Mesenchymal stem cell (in vitro differentiated cells and primary cell): Measurements from ENCODE around the gene TGM2.

ENCODE experiments used
- DNase-seq: peaks from one replicate; pipeline ENCODE4 v3.0.0-alpha.2; 2013
- H2AFZ ChIP-seq: one replicate; pipeline ENCODE4 v1.6.1; 2013; ENCODE audit warnings: low read depth, mild to moderate bottlenecking, control low read depth, inconsistent platforms, low read length, moderate library complexity
- H2AK5ac ChIP-seq: 2 replicates; pipeline ENCODE4 v1.6.1; 2013; ENCODE audit warnings: low read length, moderate library complexity, mild to moderate bottlenecking, inconsistent platforms; ENCODE audit not compliant: severe bottlenecking
- H2BK120ac ChIP-seq: one replicate; pipeline ENCODE4 v1.6.1; 2013; ENCODE audit warnings: low read depth, mild to moderate bottlenecking, inconsistent platforms, low read length, moderate library complexity
- H2BK12ac ChIP-seq, 2 experiments: one replicate each; pipeline ENCODE4 v1.6.1; 2013; ENCODE audit warnings: inconsistent platforms in 2 of 2, low read length in 2 of 2, mild to moderate bottlenecking in 2 of 2, moderate library complexity in 2 of 2, control low read depth in 1 of 2
- H2BK15ac ChIP-seq: one replicate; pipeline ENCODE4 v1.6.1; 2013; ENCODE audit warnings: mild to moderate bottlenecking, low read depth, inconsistent platforms; ENCODE audit not compliant: poor library complexity, severe bottlenecking
- H2BK5ac ChIP-seq: 2 replicates; pipeline ENCODE4 v1.6.1; 2013; ENCODE audit warnings: low read depth, mild to moderate bottlenecking, low read length, control low read depth, inconsistent platforms; ENCODE audit not compliant: poor library complexity, severe bottlenecking
- H3K14ac ChIP-seq, 2 experiments: one replicate each; pipeline ENCODE4 v1.6.1; 2013; ENCODE audit warnings: inconsistent platforms in 2 of 2, low read length in 2 of 2, control low read depth in 1 of 2, mild to moderate bottlenecking in 1 of 2, moderate library complexity in 1 of 2
- H3K18ac ChIP-seq, 2 experiments: one replicate each; pipeline ENCODE4 v1.6.1; 2013; ENCODE audit warnings: inconsistent platforms in 2 of 2, low read length in 2 of 2, control low read depth in 1 of 2, low read depth in 1 of 2, mild to moderate bottlenecking in 1 of 2
- H3K23ac ChIP-seq, 2 experiments: one replicate each; pipeline ENCODE4 v1.6.1; 2013; ENCODE audit warnings: inconsistent platforms in 2 of 2, low read length in 2 of 2, mild to moderate bottlenecking in 2 of 2, moderate library complexity in 2 of 2, control low read depth in 1 of 2
- H3K27ac ChIP-seq: 2 replicates; pipeline ENCODE4 v1.5.1; 2013; ENCODE audit warnings: mild to moderate bottlenecking, moderate library complexity, low read length, control low read depth, inconsistent platforms; ENCODE audit not compliant: poor library complexity, severe bottlenecking
- H3K27me3 ChIP-seq, 2 experiments: 2 replicates each; pipeline versions ENCODE4 v1.6.1 to v1.7.0; 2013; ENCODE audit warnings: low read length in 2 of 2, mild to moderate bottlenecking in 2 of 2, moderate library complexity in 2 of 2, control low read depth in 1 of 2, inconsistent platforms in 1 of 2; ENCODE audit not compliant: control insufficient read depth in 1 of 2, insufficient read depth in 1 of 2
- H3K36me3 ChIP-seq, 2 experiments: 2 replicates each; pipeline versions ENCODE4 v1.6.1 to v1.7.0; 2013; ENCODE audit warnings: low read length in 2 of 2, control low read depth in 1 of 2, inconsistent platforms in 1 of 2, low read depth in 1 of 2, mild to moderate bottlenecking in 1 of 2; ENCODE audit not compliant: insufficient read depth in 2 of 2, control insufficient read depth in 1 of 2
- H3K4ac ChIP-seq, 2 experiments: one replicate each; pipeline ENCODE4 v1.6.1; 2013; ENCODE audit warnings: inconsistent platforms in 2 of 2, low read length in 2 of 2, mild to moderate bottlenecking in 2 of 2, moderate library complexity in 2 of 2, control low read depth in 1 of 2, low read depth in 1 of 2
- H3K4me1 ChIP-seq: 2 replicates; pipeline ENCODE4 v1.6.1; 2013; ENCODE audit warnings: low read depth, low read length, control low read depth; ENCODE audit not compliant: control insufficient read depth, insufficient read depth
- H3K4me2 ChIP-seq: 2 replicates; pipeline ENCODE4 v1.6.1; 2013; ENCODE audit warnings: low read length, mild to moderate bottlenecking, inconsistent platforms; ENCODE audit not compliant: poor library complexity, severe bottlenecking
- H3K4me3 ChIP-seq, 2 experiments: 2 replicates each; pipeline versions ENCODE4 v1.5.1 to v1.7.0; 2013; ENCODE audit warnings: low read length in 2 of 2, mild to moderate bottlenecking in 2 of 2, control low read depth in 1 of 2, low read depth in 1 of 2; ENCODE audit not compliant: insufficient read depth in 1 of 2
- H3K79me1 ChIP-seq: replicated peaks from 2 replicates; pipeline ENCODE4 v1.6.1; 2013; ENCODE audit warnings: mild to moderate bottlenecking, control low read depth, low read length, inconsistent platforms; ENCODE audit not compliant: poor library complexity, severe bottlenecking
- H3K9ac ChIP-seq: 2 replicates; pipeline ENCODE4 v1.7.0; 2013; ENCODE audit warnings: mild to moderate bottlenecking, low read length, moderate library complexity
- H3K9me3 ChIP-seq: 2 replicates; pipeline ENCODE4 v1.7.0; 2013; ENCODE audit warnings: mild to moderate bottlenecking, low read length; ENCODE audit not compliant: control insufficient read depth
- H4K8ac ChIP-seq: one replicate; pipeline ENCODE4 v1.6.1; 2013; ENCODE audit warnings: inconsistent platforms, mild to moderate bottlenecking, low read length, moderate library complexity
- H4K91ac ChIP-seq: one replicate; pipeline ENCODE4 v1.6.1; 2013; ENCODE audit warnings: mild to moderate bottlenecking, low read length, inconsistent platforms
- WGBS: methylation state at CpG from one replicate; pipeline ENCODE4 v1.1.7; 2013; ENCODE audit warnings: mixed read lengths; 5-methylcytosine and 5-hydroxymethylcytosine counted together

The TGM2 gene

GRCh38 chr20:38134427-38135270, 30.4 kb downstream of the TGM2 start:
- H3K23ac ChIP-seq: no peak overlapping the region
- peak overlapping the region; percentile 65 to 83 for H3K4ac ChIP-seq
- H3K9ac ChIP-seq: no peak overlapping the region
- peak overlapping the region; percentile 45 for H4K8ac ChIP-seq
- no peaks in the 10 kb centered on the region for H3K9me3 ChIP-seq
- H3K18ac ChIP-seq: peak overlapping the region; percentile 73 to 81
- peaks cover 9% of the 10 kb centered on the region for H3K4me1 ChIP-seq
- peak; percentile 80 for DNase-seq
- H2BK120ac ChIP-seq: peak overlapping the region; percentile 85
- no peak overlapping the region for H2BK5ac ChIP-seq
- peak overlapping the region; percentile 78 for H2AK5ac ChIP-seq
- H3K4me3 ChIP-seq: no peak overlapping the region
- H3K27me3 ChIP-seq: peaks cover 0 to 24% of the 10 kb centered on the region in 2 experiments
- H2BK12ac ChIP-seq: peak overlapping the region; percentile 85 to 86
- no peak overlapping the region for H3K27ac ChIP-seq
- no peak overlapping the region for H2AFZ ChIP-seq
- H4K91ac ChIP-seq: peak overlapping the region; percentile 76
- peaks cover 0 to 26% of the 10 kb centered on the region in 2 experiments for H3K36me3 ChIP-seq
- H3K79me1 ChIP-seq: no peaks in the 10 kb centered on the region
- no peak overlapping the region for H3K4me2 ChIP-seq
- H2BK15ac ChIP-seq: peak overlapping the region; percentile 85
- peak overlapping the region in 1 of 2 experiments; percentile 26 for H3K14ac ChIP-seq
- WGBS: 47% methylated on average over 9 of the region's 9 CpGs

DNA sequence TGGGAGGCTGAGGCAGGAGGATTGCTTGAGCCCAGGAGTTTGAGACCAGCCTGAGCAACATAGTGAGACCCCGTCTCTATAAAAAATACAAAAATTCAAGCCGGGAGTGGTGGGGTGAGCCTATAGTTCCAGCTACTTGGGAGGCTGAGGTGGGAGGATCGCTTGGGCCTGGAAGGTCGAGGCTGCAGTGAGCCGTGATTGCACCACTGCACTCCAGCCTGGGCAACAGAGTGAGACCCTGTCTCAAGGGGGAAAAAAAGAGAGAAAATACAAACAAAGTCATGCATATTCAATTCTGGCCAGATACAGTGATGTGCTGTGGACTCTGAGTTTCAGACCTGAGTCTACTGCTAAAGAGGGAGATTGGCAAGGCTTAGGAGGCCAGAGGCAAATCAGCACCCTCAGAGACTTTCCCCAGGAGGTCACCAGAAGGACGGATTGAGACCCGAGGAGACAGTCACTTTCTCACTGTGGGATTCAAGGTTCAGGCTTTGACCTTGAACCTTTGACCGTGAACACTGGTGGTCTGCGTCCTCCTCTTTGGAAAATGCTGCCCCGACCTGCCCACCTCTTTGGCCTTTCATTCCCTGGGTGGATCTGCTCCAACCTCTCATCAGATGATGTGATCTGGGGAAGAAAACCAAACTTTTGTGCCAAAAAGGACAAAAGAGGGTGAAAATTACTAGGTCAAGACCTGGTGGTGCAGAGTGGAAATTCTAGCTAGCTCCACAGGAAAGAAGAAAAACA, 31.2 kb downstream of the TGM2 start:
- Histone ChIP-seq H3K4me2 (no peak overlapping the region), H2BK120ac (peak overlapping the region; percentile 85), H2AK5ac (no peak overlapping the region), H3K9me3 (no peaks in the 10 kb centered on the region), H2BK5ac (no peak overlapping the region), H2BK12ac (peak overlapping the region in 1 of 2 experiments; percentile 80), H3K4ac (peak overlapping the region in 1 of 2 experiments; percentile 52), H3K23ac (no peak overlapping the region), H3K9ac (no peak overlapping the region), H3K4me1 (peaks cover 9% of the 10 kb centered on the region), H3K36me3 (peaks cover 0 to 22% of the 10 kb centered on the region in 2 experiments), H3K14ac (no peak overlapping the region), H2BK15ac (no peak overlapping the region), H3K27ac (no peak overlapping the region), H3K79me1 (no peaks in the 10 kb centered on the region), H4K8ac (peak overlapping the region; percentile 45), H3K18ac (peak overlapping the region in 1 of 2 experiments; percentile 6), H3K27me3 (peaks cover 0 to 27% of the 10 kb centered on the region in 2 experiments), H3K4me3 (no peak overlapping the region), H2AFZ (no peak overlapping the region), H4K91ac (no peak overlapping the region)
- 95% methylated on average over 8 of the region's 10 CpGs for WGBS
- DNase-seq: no peak

DNA sequence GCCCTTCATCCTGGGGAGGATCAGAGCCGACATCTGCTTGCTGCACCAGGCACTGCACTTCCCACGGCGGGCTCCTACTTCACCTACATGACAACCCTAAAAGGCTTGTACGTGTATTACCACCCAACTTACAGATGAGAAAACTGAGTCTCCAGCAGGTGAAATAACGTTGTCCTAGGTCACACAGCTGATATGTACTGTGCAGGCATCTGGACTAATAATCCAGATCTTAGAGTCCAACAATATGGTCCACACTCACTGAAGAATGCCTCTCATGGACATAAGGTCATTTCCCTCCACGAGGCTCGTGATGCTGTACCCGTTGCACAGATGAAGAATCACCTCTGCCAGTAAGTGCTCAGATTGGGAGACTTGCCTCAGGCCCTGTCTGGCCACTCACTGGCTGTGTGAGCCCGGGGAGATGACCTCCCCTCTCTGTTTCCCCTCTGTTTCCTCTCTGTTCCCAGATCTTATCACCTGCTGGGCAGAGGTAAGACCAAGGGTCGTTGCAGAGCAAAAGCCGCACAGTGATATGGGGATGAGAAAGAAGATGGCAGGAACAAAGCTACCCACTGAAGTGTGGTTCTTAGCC, 32.1 kb downstream of the TGM2 start:
- Histone ChIP-seq H4K91ac (no peak overlapping the region), H3K4me1 (peaks cover 9% of the 10 kb centered on the region), H3K23ac (no peak overlapping the region), H2AFZ (no peak overlapping the region), H3K79me1 (no peaks in the 10 kb centered on the region), H3K9me3 (no peaks in the 10 kb centered on the region), H2AK5ac (no peak overlapping the region), H2BK5ac (no peak overlapping the region), H4K8ac (no peak overlapping the region), H3K9ac (no peak overlapping the region), H3K27me3 (peaks cover 0 to 27% of the 10 kb centered on the region in 2 experiments), H2BK15ac (no peak overlapping the region), H3K14ac (peak overlapping the region in 1 of 2 experiments; percentile 9), H3K4me3 (no peak overlapping the region), H2BK120ac (no peak overlapping the region), H3K4me2 (no peak overlapping the region), H3K36me3 (peaks cover 0 to 18% of the 10 kb centered on the region in 2 experiments), H3K4ac (no peak overlapping the region), H2BK12ac (peak overlapping the region in 1 of 2 experiments; percentile 29), H3K18ac (peak overlapping the region in 1 of 2 experiments; percentile 4), H3K27ac (no peak overlapping the region)
- DNase-seq: no peak
- 87% methylated on average over 11 of the region's 11 CpGs for WGBS
